Activated naive CD8-positive, alpha-beta T cell treated with anti-CD3 and anti-CD28 coated beads, Interleukin-2, amount 10 ng/mL, durations not matched to agents 7 days and 5 days (primary cell): ENCODE data around the gene STX1A. TPM values are rescaled to one million over a fixed set of nuclear protein-coding genes. Genes with fewer than 3 reads are reported as not detected.

Experiments
- ATAC-seq: fragments of 150-1000 bp; cut with Tn5 transposase; one replicate; pipeline ENCODE4 v1.10.0; 2021; ENCODE audit warnings: low read depth, moderate library complexity
- POLR2A ChIA-PET: fragments of 350-600 bp; sonication (Branson Sonifier 250); formaldehyde crosslinking; loops from one replicate; lab custom pipeline; 2021; ENCODE audit warnings: antibody characterized with exemption; lab: Charles Lee
- DNase-seq: peaks from one replicate; pipeline ENCODE4 v3.0.0; 2021
- H3K27ac Mint-ChIP-seq: one replicate; pipeline ENCODE4 v1.8.0; 2022; ENCODE audit warnings: mild to moderate bottlenecking, mixed read lengths
- H3K27me3 Mint-ChIP-seq: one replicate; pipeline ENCODE4 v1.8.0; 2022; ENCODE audit warnings: mild to moderate bottlenecking, moderate library complexity, mixed read lengths
- H3K36me3 Mint-ChIP-seq: one replicate; pipeline ENCODE4 v1.8.0; 2021; ENCODE audit warnings: mild to moderate bottlenecking, mixed read lengths
- H3K4me1 Mint-ChIP-seq: one replicate; pipeline ENCODE4 v1.8.0; 2021; ENCODE audit warnings: mixed read lengths
- H3K4me3 Mint-ChIP-seq: one replicate; pipeline ENCODE4 v1.8.0; 2022; ENCODE audit warnings: mild to moderate bottlenecking, moderate library complexity, mixed read lengths
- H3K9me3 Mint-ChIP-seq: one replicate; pipeline ENCODE4 v1.8.0; 2021; ENCODE audit warnings: mixed read lengths
- total RNA-seq, 2 experiments: library from RNA; stranded (reverse); gene quantifications; one replicate each; pipeline ENCODE4 v1.2.3, GENCODE V29; 2021

STX1A gene
- 1 to 10 TPM; 8.0 to 9.9 TPM for total RNA-seq

DNA sequence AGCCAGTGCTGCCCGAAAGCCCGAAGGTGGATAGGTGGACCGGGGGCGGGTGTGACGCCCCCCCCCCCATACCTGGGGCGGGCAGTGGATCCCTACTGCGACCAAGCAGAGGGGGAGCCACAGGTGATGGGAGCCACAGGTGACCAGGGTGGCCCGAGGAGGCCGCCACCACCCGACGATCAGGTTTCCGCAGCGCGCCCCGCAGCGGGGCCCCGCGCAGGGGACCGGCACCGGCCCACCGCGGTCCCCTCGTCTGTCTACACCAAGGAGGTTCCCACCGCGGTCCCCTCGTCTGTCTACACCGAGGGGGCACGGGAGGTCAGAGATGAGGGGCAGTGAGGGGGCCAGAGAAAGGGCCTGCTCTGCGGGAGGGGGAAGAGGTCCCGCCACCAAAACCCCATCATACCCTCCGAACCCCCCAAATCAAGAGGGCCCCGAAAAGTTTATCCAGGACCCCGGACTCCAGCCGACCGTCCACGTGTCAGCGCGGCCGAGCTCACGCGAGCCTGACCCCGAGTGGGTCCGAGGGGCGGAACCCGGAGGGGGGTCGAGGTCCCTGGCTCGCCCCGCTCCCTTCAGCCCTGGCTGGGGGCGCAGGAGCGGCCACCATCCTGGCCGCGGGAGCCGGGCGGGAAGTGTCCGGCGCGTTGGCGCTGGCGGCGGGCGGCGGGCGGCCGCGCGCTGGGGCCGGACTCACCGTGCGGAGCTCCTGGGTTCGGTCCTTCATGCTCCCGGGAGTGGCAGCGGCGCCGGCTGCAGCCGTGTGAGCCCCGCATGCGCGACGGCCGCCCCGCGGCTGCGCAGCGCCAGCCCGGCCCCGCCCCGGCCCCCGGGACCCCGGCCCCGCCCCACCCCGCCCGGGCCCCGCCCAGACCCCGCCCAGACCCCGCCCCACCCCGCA, at the start of gene STX1A:
STX1A (minus strand) TSS at position 765 of the 901 bp plus-strand sequence; CDS start at position 727, 38 bp downstream.
- Mint-ChIP-seq H3K27ac (peak within 1 kb of the TSS; percentile 62), H3K4me3 (peak within 1 kb of the TSS; percentile 86), H3K9me3 (no peaks in the 10 kb centered on the region), H3K27me3 (peaks cover 32% of the 10 kb centered on the region), H3K4me1 (peaks cover 28% of the 10 kb centered on the region), H3K36me3 (no peaks in the 10 kb centered on the region)
- peak; percentile 85 for DNase-seq
- peak; percentile 82 for ATAC-seq
- POLR2A ChIA-PET, result interaction anchor here (0.8 to 1.5 kb wide), 5 partner anchors 16 to 124 kb away, joined by 3 to 4 read pairs (median 3); partner anchors contain the start of genes ABHD11 and METTL27

DNA sequence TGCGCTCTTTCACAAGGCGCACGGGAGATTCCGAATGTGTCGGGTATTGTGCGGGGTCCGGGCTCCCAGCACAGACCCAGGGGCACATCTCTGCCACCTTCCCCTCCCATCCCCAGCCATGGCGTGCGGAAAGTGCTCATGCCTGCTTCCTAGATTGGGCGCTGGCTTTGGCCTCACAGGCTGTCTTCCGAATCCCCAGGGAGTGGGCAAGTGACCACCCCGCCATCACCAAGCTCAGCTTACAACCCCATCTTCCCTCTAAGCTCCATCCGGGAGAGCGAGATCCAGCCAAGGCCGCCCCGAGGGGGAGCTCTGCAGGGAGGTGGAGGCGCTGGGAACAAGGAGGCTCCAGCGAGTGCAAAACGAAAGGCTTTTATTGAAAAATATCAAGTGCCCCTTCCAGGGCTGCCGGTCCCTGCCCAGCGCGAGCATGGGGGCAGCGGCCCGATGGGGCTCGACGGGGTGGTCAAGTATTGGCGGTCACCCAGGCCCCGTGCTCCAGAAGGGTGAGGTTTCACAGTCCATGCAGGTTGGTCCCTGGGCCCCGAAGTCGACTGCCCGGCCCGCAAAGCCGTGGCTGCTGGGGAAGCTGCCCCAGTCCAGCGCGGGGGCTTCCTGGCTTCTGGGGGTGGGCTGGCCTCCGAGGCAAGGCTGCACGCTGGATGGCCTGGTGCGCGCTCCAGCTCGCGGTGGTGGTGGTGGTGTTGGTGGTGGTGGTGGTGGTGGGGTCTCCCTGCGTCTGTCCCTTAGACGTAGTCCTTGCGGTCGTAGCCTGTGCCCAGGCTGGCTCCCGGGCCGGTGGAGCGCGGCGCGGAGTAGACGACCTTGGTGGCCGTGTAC, 49.4 kb upstream of the STX1A start:
- Mint-ChIP-seq H3K36me3 (no peaks in the 10 kb centered on the region), H3K4me1 (no peaks in the 10 kb centered on the region), H3K27me3 (peaks cover 43% of the 10 kb centered on the region), H3K27ac (no peak overlapping the region), H3K9me3 (no peaks in the 10 kb centered on the region), H3K4me3 (no peak overlapping the region)
- POLR2A ChIA-PET, result no interaction called here
- DNase-seq, result no peak
- ATAC-seq, result no peak

DNA sequence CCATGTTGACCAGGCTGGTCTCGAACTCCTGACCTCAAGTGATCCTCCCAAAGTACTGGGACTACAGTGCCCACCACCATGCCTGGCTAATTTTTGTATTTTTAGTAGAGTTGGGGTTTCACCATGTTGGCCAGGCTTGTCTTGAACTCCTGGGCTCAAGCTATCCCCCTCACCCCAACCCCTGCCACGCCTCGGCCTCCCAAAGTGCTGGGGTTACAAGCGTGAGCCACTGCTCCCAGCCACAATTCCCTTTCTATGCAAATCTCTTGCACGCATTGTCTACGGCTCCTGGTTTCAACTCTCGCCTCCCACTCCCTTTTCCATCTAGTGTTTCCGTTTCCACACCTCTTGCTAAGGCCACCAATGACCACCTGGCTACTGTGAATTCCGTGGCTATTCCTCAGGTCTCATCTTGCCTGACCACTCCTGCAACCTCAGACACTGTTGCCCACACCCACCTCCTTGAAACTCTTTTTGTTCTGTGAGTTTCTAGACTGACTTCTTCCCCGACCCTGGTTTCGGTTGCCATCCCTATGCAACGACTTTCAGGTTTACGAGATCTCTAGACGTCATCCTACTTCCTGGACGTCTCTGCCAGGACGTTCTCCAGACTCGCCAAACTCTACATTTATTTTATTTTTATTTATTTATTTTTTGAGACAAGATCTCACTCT, 47.2 kb upstream of the STX1A start:
- Mint-ChIP-seq H3K4me3 (no peak overlapping the region), H3K27me3 (peaks cover 34% of the 10 kb centered on the region), H3K4me1 (no peaks in the 10 kb centered on the region), H3K27ac (no peak overlapping the region), H3K36me3 (no peaks in the 10 kb centered on the region), H3K9me3 (no peaks in the 10 kb centered on the region)
- DNase-seq (no peak), ATAC-seq (no peak)
- POLR2A ChIA-PET, result no interaction called here

DNA sequence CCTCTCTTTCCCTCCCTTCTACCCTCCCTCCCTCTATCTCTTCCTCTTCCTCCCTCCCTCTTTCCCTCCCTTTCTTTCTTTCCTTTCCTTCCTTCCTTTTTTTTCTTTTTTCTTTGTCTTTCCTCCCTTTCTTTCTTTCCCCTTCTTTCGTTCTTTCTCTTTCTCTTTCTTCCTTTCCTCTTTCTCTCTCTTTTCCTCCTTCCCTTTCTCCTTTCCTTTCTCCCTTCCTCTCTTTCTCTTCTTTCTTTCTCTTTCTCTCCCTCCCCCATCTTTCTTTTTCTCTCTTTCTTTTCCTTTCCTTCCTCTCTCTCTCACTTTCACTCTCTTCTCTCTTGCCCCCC, 43.2 kb upstream of the STX1A start:
- POLR2A ChIA-PET, result no interaction called here
- no peak for ATAC-seq
- H3K27ac Mint-ChIP-seq, result no peak overlapping the region

DNA sequence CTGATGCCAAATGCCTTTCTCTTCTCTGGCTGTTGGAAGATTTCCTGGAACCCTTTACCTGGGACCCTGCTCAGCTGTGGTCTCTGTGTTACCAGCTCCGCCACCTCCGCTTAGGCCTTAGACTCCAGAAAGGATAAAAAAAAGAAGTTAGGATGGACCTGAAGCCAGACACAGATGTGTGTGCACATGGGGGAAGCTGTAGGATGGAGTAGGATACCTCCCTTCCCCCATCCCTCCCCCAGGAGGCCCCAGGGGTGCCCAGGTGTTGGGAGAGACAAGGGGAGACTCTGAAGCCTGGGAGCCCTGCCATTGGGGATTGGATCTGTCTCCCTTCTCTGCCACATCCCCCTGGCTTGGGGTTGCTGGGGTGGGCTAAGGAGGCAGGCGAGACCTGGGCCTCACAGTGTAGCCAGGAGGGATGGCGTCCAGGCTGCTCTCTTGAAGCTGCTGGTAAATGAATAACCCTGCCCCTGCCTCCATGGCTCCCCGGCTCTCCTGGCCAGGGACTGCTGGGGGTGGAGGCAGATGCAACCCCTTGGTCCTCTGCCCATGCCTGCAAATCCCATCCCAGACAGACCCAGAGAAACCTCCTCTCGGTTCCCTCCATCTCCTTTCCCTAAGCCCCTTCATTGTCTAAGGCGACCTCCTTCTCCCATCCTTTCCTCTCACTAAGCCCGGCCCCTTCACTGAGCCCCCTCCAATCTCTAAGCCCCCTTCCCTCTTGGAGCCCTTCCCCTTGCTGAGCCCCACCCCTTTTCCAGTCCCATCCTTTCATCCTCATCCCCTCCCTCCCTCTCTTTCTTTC, 42.6 kb upstream of the STX1A start:
- ATAC-seq (no peak), DNase-seq (no peak)
- no peaks in the 10 kb centered on the region for H3K4me1 Mint-ChIP-seq
- H3K4me3 Mint-ChIP-seq, result no peak overlapping the region
- no peak overlapping the region for H3K27ac Mint-ChIP-seq
- POLR2A ChIA-PET, result interaction anchor here (0.5 kb wide), 1 partner anchor 9 kb away, joined by 4 read pairs; no protein-coding TSS in a partner anchor
- H3K9me3 Mint-ChIP-seq, result no peaks in the 10 kb centered on the region
- peaks cover 2% of the 10 kb centered on the region for H3K27me3 Mint-ChIP-seq
- no peaks in the 10 kb centered on the region for H3K36me3 Mint-ChIP-seq

More for the DNA sequence above, 43.2 kb upstream of the STX1A start:
- no peaks in the 10 kb centered on the region for H3K36me3 Mint-ChIP-seq
- H3K4me3 Mint-ChIP-seq, result no peak overlapping the region
- no peak for DNase-seq
- H3K27me3 Mint-ChIP-seq, result peaks cover 7% of the 10 kb centered on the region
- no peaks in the 10 kb centered on the region for H3K4me1 Mint-ChIP-seq
- H3K9me3 Mint-ChIP-seq, result no peaks in the 10 kb centered on the region

DNA sequence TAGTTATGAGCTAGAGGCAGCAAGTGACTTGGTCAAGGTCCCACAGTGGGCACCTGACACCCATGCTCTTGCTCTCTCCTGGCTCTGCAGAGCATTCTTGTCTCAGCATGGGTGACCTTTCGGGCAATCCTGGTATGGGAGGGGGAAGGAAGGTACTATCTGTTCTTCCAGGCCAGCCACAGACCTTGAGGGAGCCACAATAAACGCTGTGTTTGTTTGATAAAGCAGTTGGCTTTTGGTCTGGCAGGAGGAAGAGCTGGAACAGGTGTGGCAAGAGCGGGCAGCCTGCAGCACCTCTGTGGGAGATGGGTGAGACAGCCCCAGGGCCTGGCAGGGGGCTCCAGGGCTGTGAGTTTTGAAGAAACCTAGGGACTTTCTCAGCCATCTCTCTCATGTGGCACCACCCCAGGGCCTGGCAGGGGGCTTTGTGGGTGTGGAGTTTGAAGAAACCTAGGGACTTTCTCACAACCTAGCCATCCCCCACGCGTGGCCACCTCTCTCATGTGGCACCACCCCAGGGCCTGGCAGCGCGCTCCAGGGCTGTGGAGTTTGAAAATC, 39.2 kb upstream of the STX1A start:
- no peak overlapping the region for H3K4me3 Mint-ChIP-seq
- H3K27me3 Mint-ChIP-seq, result peaks cover 2% of the 10 kb centered on the region
- no peaks in the 10 kb centered on the region for H3K4me1 Mint-ChIP-seq
- no peak overlapping the region for H3K27ac Mint-ChIP-seq
- no peak for DNase-seq
- no peaks in the 10 kb centered on the region for H3K36me3 Mint-ChIP-seq
- POLR2A ChIA-PET, result no interaction called here
- ATAC-seq, result no peak
- H3K9me3 Mint-ChIP-seq, result no peaks in the 10 kb centered on the region

DNA sequence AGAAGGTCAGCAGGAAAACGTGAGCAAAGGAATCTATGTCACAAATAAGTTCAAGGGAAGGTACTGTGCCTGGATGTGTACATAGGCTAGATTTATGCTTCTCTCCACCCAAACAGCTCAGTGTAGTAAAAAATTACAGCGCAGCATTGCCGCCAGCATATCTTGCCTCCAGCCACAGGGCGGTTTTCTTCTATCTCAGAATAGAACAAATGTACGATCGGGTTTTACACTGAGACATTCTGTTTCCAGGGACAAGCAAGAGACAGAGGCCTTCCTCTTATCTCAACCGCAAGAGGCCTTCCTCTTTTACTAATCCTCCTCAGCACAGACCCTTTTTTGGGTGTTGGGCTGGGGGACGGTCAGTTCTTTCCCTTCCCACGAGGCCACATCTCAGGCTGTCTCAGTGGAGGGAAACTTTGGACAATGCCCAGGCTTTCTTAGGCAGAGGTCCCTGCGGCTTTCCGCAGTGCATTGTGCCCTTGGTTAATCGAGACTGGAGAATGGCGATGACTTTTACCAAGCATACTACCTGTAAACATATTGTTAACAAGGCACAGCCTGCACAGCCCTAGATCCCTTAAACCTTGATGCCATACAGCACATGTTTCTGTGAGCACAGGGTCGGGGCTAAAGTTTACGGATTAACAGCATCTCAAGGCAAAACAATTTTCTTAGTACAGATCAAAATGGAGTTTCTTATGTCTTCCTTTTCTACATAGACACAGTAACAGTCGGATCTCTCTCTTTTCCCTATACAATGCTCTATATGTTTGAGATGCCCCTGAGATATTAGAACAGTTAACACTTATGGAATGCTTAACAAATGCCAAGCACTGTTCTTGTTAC, 30.7 kb upstream of the STX1A start:
- H3K4me3 Mint-ChIP-seq, result no peak overlapping the region
- no peaks in the 10 kb centered on the region for H3K9me3 Mint-ChIP-seq
- no peaks in the 10 kb centered on the region for H3K36me3 Mint-ChIP-seq
- POLR2A ChIA-PET, result no interaction called here
- DNase-seq (no peak), ATAC-seq (no peak)
- no peak overlapping the region for H3K27ac Mint-ChIP-seq
- H3K27me3 Mint-ChIP-seq, result peaks cover 14% of the 10 kb centered on the region
- peaks cover 2% of the 10 kb centered on the region for H3K4me1 Mint-ChIP-seq

DNA sequence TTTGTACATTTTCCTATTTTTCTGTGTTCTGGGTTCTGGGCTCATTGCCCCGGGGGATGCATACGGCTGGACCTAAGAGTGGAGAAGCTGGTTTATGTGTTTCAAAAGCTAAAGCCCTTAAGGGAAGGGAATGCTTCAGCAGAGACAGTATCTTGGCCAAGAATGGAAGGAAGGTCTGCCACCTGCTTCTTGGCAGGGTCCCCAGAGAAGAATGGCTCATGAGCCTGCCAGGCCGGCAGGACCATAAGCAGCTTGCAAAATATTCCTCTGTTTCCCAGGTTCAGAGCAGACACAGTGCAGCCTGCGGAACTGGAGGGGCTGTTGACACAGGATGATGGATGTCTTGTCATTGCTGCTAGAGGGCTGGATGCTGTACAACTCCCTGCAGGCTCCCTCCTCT, 26.9 kb upstream of the STX1A start:
- H3K27ac Mint-ChIP-seq, result no peak overlapping the region
- no peak overlapping the region for H3K4me3 Mint-ChIP-seq
- no peaks in the 10 kb centered on the region for H3K9me3 Mint-ChIP-seq
- ATAC-seq, result no peak
- no peaks in the 10 kb centered on the region for H3K36me3 Mint-ChIP-seq
- DNase-seq, result no peak
- H3K27me3 Mint-ChIP-seq, result peaks cover 10% of the 10 kb centered on the region
- H3K4me1 Mint-ChIP-seq, result peaks cover 2% of the 10 kb centered on the region
- POLR2A ChIA-PET, result no interaction called here

DNA sequence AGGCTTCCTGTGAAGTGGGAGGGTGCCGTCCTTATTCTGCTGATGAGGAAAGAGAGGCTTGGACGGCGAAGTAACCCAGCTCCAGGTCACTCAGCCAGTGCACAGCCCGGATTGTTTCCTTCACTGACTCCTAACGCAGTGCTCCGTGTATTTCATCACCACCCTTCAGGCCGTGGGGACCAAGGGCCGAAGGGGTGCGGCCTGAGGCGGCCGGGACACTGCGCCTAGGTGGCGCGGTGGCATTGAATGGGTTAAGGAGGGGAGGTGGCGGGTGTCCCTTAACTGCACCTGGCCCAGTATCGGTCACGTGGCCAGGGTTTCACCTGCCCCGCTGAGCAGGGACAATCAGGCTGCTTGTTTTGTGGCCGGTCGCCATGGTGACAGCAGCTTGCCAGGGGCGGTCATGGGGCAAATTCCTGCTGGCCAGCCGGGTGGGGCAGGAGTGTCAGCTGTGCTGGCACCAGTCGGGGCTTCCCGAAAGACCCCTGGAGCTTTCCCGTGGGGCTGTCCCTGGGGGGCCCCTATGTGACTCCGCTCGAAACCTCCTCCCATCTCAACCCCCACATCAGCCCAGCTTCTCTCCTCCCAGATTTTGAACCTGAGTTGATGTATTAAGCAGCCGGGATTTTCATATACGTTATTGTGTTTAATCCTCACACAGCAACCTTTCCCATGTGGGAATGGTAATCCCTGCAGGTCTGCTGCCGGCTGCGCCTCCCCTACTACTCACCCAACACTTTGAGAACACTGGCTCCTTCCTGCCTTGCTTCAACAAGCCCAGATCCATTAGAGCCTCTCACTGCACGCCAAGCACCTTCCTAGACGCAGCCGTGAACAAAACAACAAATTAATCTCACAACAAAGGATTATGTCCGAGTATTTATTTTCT, 23.5 kb upstream of the STX1A start:
- ATAC-seq, result no peak
- no peaks in the 10 kb centered on the region for H3K9me3 Mint-ChIP-seq
- H3K4me3 Mint-ChIP-seq, result no peak overlapping the region
- no peak for DNase-seq
- peaks cover 2% of the 10 kb centered on the region for H3K4me1 Mint-ChIP-seq
- H3K27ac Mint-ChIP-seq, result no peak overlapping the region
- POLR2A ChIA-PET, result no interaction called here
- H3K27me3 Mint-ChIP-seq, result peaks cover 2% of the 10 kb centered on the region
- peaks cover 1% of the 10 kb centered on the region for H3K36me3 Mint-ChIP-seq

DNA sequence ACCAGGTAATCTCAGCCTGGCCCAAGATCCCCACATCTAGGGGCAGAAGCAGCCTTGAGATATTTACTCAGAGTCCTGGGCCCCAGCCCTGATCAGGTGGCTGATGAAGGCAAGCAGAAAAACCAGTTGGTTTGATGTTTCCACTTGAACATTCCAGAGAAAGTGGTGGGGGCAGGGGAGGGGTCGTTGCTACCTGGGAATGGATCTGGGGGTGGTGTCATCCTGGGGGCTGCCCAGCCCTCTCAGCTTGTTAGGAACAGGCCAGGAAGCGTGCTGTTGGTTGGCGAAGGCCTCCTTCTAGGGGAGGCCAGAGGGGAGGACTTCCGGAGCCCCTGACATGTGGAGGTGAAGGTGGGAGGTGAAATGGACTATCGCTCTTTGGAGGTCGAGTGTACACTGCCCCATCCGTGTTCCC, 22.9 kb upstream of the STX1A start:
- POLR2A ChIA-PET, result no interaction called here

DNA sequence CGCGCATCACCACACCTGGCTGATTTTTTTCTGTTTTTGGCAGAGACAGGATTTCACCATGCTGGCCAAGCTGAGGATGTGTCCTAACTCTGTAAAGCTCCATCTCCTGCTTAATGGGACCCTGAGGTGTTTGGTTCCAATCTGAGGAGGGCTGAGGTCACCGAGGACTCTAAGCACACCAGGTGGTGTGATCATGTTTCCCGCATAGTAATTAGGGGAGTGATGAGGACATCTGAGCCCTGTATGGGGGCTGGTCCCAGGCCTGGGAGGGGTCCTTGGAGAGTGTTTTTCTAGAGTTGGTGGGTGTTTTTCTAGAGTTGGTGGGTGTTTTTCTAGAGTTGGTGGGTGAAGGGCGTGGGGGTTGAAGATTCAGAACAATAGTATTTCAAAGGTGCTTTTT, 22.1 kb upstream of the STX1A start:
- H3K27ac Mint-ChIP-seq, result no peak overlapping the region

More for the DNA sequence above, 22.9 kb upstream of the STX1A start:
- Mint-ChIP-seq H3K27ac (no peak overlapping the region), H3K36me3 (peaks cover 1% of the 10 kb centered on the region), H3K27me3 (peaks cover 2% of the 10 kb centered on the region), H3K4me1 (peaks cover 5% of the 10 kb centered on the region), H3K9me3 (no peaks in the 10 kb centered on the region), H3K4me3 (no peak overlapping the region)
- DNase-seq (no peak), ATAC-seq (no peak)

More for the DNA sequence above, 22.1 kb upstream of the STX1A start:
- ATAC-seq (no peak), DNase-seq (no peak)
- Mint-ChIP-seq H3K4me1 (peaks cover 8% of the 10 kb centered on the region), H3K36me3 (peaks cover 1% of the 10 kb centered on the region), H3K27me3 (peaks cover 2% of the 10 kb centered on the region), H3K9me3 (no peaks in the 10 kb centered on the region), H3K4me3 (no peak overlapping the region)
- POLR2A ChIA-PET, result no interaction called here
